Stimulated activated naive CD4-positive, alpha-beta T cell treated with Interleukin-2 at 50 U/mL for 16 hours (primary cell): ENCODE results near the gene PRIM2.
"Not testable (repeated sequence)": the region's sequence is repeated elsewhere in the genome, so short reads cannot be mapped to it uniquely, and the experiment has no call there.

Source experiments
- DNase-seq: peaks from one replicate; lab custom pipeline; 2025; lab: John Stamatoyannopoulos, UW

Gene PRIM2

GRCh38 chr6:57606331-57606730 is 288.9 kb downstream of the PRIM2 start:
- not testable (repeated sequence) for DNase-seq

- DNase-seq = not testable (repeated sequence)
These were observed 293.2 kb downstream of the PRIM2 start for GRCh38 chr6:57610612-57611011.

GRCh38 chr6:57618959-57619358 is 301.5 kb downstream of the PRIM2 start:
- DNase-seq = not testable (repeated sequence)

GRCh38 chr6:57631773-57632172 is 314.3 kb downstream of the PRIM2 start:
- DNase-seq = not testable (repeated sequence)

GRCh38 chr6:57658526-57658925 is 341.1 kb downstream of the PRIM2 start:
- DNase-seq = not testable (repeated sequence)

- DNase-seq = not testable (repeated sequence)
These were observed 342.4 kb downstream of the PRIM2 start for GRCh38 chr6:57659794-57660193.

- not testable (repeated sequence) for DNase-seq
These were observed 343.5 kb downstream of the PRIM2 start for GRCh38 chr6:57660940-57661339.

- DNase-seq = not testable (repeated sequence)
These were observed 350.7 kb downstream of the PRIM2 start for GRCh38 chr6:57668108-57668507.

- DNase-seq = not testable (repeated sequence)
These were observed 353.8 kb downstream of the PRIM2 start for GRCh38 chr6:57671237-57671636.

- not testable (repeated sequence) for DNase-seq
These were observed 354.7 kb downstream of the PRIM2 start for GRCh38 chr6:57671937-57672627.

GRCh38 chr6:57673281-57673680 is 355.9 kb downstream of the PRIM2 start:
- not testable (repeated sequence) for DNase-seq

GRCh38 chr6:57675386-57675785 is 358.0 kb downstream of the PRIM2 start:
- DNase-seq = not testable (repeated sequence)

GRCh38 chr6:57696382-57696781 is 379.0 kb downstream of the PRIM2 start:
- DNase-seq = not testable (repeated sequence)
